ENCODE results near the gene LDAH.

LDAH gene

DNA sequence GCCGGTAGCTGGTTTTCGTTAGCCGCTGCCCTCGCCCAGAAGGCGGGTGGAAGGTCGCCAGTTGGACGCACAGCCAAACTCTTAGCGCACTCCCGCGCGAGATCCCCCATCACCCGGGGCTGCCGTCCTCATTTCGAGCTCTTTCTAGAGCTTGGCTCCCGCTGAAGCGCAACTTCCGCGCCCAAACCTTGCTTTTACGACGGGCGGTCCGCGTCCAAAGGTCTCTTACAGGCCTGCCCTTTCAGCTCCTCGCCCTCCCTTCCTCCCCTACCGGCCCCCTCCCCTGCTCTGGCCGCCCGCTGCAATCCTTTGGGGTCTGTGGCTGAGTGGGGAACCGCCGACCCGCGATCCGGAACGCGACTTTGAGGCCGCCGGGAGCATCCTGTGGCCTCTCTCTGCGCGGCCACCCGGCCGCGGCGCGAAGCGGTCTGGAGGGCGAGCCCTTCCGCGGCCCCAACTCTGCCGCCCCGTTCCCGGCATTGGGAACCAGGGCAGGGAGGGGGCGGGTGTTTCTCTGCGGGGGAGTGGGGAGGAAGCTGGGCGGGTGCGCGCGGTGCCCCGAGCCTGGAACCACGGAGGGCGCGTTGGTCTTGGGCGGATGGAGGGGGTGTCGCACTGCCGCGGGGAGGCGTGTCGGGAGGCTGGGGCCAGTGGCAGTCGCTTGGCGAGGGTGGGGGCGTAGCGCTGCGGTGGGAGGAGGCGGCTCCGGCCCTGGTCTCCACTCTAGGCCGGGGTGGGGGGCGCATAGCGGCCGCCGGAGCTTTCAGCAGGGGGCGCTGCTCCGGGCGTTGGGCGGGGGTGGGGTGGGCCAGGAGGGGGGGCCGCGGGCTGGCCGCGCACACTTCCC is 156.4 kb downstream of the LDAH start, which contains the start of gene GDF7:
TSS of gene GDF7 (plus strand) at position 841 of the 847 bp plus-strand sequence. CDS start 96 bp downstream, outside the sequence.
- in situ Hi-C loops (cut with MboI; ENCODE audit: low sequenced_read_pairs, unreplicated experiment), result loop anchor here (10.0 kb wide), 1 partner anchor 298 kb away; no protein-coding TSS in a partner anchor
- TF ChIP-seq, protein P1, sequence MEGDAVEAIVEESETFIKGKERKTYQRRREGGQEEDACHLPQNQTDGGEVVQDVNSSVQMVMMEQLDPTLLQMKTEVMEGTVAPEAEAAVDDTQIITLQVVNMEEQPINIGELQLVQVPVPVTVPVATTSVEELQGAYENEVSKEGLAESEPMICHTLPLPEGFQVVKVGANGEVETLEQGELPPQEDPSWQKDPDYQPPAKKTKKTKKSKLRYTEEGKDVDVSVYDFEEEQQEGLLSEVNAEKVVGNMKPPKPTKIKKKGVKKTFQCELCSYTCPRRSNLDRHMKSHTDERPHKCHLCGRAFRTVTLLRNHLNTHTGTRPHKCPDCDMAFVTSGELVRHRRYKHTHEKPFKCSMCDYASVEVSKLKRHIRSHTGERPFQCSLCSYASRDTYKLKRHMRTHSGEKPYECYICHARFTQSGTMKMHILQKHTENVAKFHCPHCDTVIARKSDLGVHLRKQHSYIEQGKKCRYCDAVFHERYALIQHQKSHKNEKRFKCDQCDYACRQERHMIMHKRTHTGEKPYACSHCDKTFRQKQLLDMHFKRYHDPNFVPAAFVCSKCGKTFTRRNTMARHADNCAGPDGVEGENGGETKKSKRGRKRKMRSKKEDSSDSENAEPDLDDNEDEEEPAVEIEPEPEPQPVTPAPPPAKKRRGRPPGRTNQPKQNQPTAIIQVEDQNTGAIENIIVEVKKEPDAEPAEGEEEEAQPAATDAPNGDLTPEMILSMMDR (IDR thresholded peaks at IDR 0.05; ENCODE audit: borderline replicate concordance, control extremely low read depth, extremely low read depth, insufficient read depth, missing control alignments), result no peak
- DNase-seq (ENCODE audit: low spot score), result peak; percentile 71

- TF ChIP-seq, protein P1 (IDR thresholded peaks at IDR 0.05; ENCODE audit: borderline replicate concordance, control extremely low read depth, extremely low read depth, insufficient read depth, missing control alignments), result no peak
- peak; percentile 57 for DNase-seq (ENCODE audit: low spot score)
- in situ Hi-C loops (cut with MboI; ENCODE audit: low sequenced_read_pairs, unreplicated experiment), result loop anchor here (10.0 kb wide), 1 partner anchor 299 kb away; no protein-coding TSS in a partner anchor
Observed at GRCh38 chr2:20666005-20666303, 156.9 kb downstream of the LDAH start.

- in situ Hi-C loops (cut with MboI; ENCODE audit: low sequenced_read_pairs, unreplicated experiment), result loop anchor here (10.0 kb wide), 1 partner anchor 299 kb away; no protein-coding TSS in a partner anchor
- peak; percentile 39 for DNase-seq (ENCODE audit: low spot score)
- TF ChIP-seq, protein P1 (IDR thresholded peaks at IDR 0.05; ENCODE audit: borderline replicate concordance, control extremely low read depth, extremely low read depth, insufficient read depth, missing control alignments), result no peak
Observed at GRCh38 chr2:20665243-20666004, 157.5 kb downstream of the LDAH start.

GRCh38 chr2:20664431-20665242 is 158.3 kb downstream of the LDAH start:
- in situ Hi-C loops (cut with MboI; ENCODE audit: low sequenced_read_pairs, unreplicated experiment), result loop anchor here (10.0 kb wide), 1 partner anchor 300 kb away; no protein-coding TSS in a partner anchor
- TF ChIP-seq, protein P1 (IDR thresholded peaks at IDR 0.05; ENCODE audit: borderline replicate concordance, control extremely low read depth, extremely low read depth, insufficient read depth, missing control alignments), result no peak
- DNase-seq (ENCODE audit: low spot score), result no peak

- TF ChIP-seq, protein P1 (IDR thresholded peaks at IDR 0.05; ENCODE audit: borderline replicate concordance, control extremely low read depth, extremely low read depth, insufficient read depth, missing control alignments), result no peak
- in situ Hi-C loops (cut with MboI; ENCODE audit: low sequenced_read_pairs, unreplicated experiment), result loop anchor here (10.0 kb wide), 1 partner anchor 301 kb away; no protein-coding TSS in a partner anchor
- DNase-seq (ENCODE audit: low spot score), result no peak
Observed at GRCh38 chr2:20664071-20664390, 158.9 kb downstream of the LDAH start.

Data from GM13976 (cell line).